ENCODE results near the gene KRTAP10-12.

GRCh38 chr21:44647222-44647552 lies 49.8 kb upstream of the KRTAP10-12 start:
- TF ChIP-seq POLR2A (IDR thresholded peaks at IDR 0.05), result no peak
- no peak for TF ChIP-seq CTCF (IDR thresholded peaks at IDR 0.05)
